Esophagus squamous epithelium (tissue), 5 donors: ENCODE measurements around the gene TM7SF3. TPM values are rescaled to one million over a fixed set of nuclear protein-coding genes. Genes with fewer than 3 reads are reported as not detected.
A peak's percentile ranks its signal among the peaks of the same experiment; 100 is the strongest.

Experiments
- DNase-seq: peaks from one replicate; lab custom pipeline; 2025; lab: John Stamatoyannopoulos, UW
- H3K27ac ChIP-seq, 4 donors: fragments of 200-600 bp; sonication (generic); one replicate each; pipeline ENCODE4 v1.5.1; 2016 to 2019; ENCODE audit warnings: mild to moderate bottlenecking in 1 of 4
- H3K27me3 ChIP-seq, 4 donors: fragments of 200-600 bp; sonication (generic); 1 replicate in 3 of 4; 2 replicates in 1 of 4; pipeline versions ENCODE4 v1.5.1 to v1.6.0; 2017 to 2021; ENCODE audit warnings: antibody characterized with exemption in 1 of 4
- H3K36me3 ChIP-seq, 3 donors: fragments of 200-600 bp; sonication (generic); one replicate each; pipeline ENCODE4 v1.5.1; 2016 to 2019
- H3K4me1 ChIP-seq, 3 donors: fragments of 200-600 bp; sonication (generic); one replicate each; pipeline ENCODE4 v1.5.1; 2017 to 2019
- H3K4me3 ChIP-seq, 4 donors: fragments of 200-600 bp; sonication (generic); 1 replicate in 3 of 4; 2 replicates in 1 of 4; pipeline ENCODE4 v1.5.1; 2016 to 2019; ENCODE audit warnings: mild to moderate bottlenecking in 2 of 4, moderate library complexity in 1 of 4
- H3K9me3 ChIP-seq, 3 donors: fragments of 200-600 bp; sonication (generic); one replicate each; pipeline ENCODE4 v1.5.1; 2016 to 2019
- POLR2A ChIP-seq, 4 donors: fragments of 450-650 bp; IDR thresholded peaks; one replicate each; pipeline ENCODE4 v1.6.1; 2017; ENCODE audit warnings: antibody characterized with exemption in 4 of 4, mild to moderate bottlenecking in 4 of 4, moderate library complexity in 3 of 4
- WGBS, 2 donors: methylation state at CpG; one replicate each; pipeline ENCODE4 v1.1.5; 2018; 5-methylcytosine and 5-hydroxymethylcytosine counted together
- intact Hi-C: fragments of 100-400 bp; cut with DNase I; formaldehyde crosslinking; loops from one replicate; pipeline ENCODE4 v1.15.0; 2022
- total RNA-seq, 4 donors: library from RNA; depleted of rRNA; stranded (reverse); fragments of >200 nt; gene quantifications; one replicate each; pipeline ENCODE4 v1.1.0, GENCODE V29; 2016
- TF ChIP-seq, protein P1 (sequence below), 6 experiments: fragments of 450-650 bp in 4 of 6; fragments of 200-600 bp in 2 of 6; sonication (generic) in 2 of 6; IDR thresholded peaks; one replicate each; pipeline ENCODE4 v1.5.1; 2016 to 2019; ENCODE audit warnings: antibody characterized with exemption in 6 of 6, mild to moderate bottlenecking in 4 of 6, moderate library complexity in 4 of 6
- donor health status: DM: yes; HTN: yes; CAD: no.

Gene TM7SF3, protein sequence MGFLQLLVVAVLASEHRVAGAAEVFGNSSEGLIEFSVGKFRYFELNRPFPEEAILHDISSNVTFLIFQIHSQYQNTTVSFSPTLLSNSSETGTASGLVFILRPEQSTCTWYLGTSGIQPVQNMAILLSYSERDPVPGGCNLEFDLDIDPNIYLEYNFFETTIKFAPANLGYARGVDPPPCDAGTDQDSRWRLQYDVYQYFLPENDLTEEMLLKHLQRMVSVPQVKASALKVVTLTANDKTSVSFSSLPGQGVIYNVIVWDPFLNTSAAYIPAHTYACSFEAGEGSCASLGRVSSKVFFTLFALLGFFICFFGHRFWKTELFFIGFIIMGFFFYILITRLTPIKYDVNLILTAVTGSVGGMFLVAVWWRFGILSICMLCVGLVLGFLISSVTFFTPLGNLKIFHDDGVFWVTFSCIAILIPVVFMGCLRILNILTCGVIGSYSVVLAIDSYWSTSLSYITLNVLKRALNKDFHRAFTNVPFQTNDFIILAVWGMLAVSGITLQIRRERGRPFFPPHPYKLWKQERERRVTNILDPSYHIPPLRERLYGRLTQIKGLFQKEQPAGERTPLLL
- total RNA-seq: 100 to 1,000 TPM in 1 of 4 donors, 10 to 100 TPM in 3; 58.2 to 122 (median 78.3) TPM

DNA sequence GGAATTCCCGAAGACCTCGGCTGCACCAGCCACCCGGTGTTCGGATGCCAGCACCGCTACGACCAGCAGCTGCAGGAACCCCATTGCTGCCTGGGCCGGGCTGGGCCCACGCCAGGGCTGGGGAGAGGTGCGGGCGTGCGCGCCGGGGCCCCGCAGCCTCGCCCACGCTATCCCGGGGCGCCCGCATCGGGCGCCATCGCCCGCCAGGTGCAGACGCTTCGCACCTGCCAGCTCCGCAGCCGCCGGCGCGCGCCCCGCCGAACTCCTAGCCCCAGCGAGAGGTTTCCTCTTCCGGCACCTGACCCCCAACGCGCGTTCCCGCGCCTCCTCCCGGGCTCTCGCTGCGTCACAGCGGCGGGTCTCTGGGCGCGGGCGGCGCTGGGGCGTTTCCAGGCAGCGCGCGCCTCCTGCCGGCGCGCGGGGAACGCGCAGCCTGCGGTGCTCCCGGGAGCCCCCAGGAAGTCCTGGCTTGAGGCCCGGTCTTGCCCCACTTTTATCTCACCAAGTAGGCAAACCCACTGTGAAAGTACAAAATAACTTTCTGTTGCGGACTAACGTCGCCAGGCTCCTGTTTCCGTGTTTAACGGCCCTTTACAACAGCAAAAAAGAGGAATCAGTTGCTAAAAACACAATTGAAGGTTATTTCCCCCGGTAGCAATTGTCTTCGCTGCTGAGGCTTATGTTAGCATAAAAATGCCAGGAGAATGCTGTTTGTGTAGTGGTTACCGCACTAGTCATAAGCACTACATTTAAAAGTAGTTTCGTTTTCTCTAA, at the start of gene TM7SF3:
TM7SF3 (minus strand) TSS at position 300 of the 774 bp plus-strand sequence; CDS start at position 84, 216 bp downstream.
- H3K27ac ChIP-seq: peak within 1 kb of the TSS; percentile 91 to 97 (median 94)
- H3K4me1 ChIP-seq: peaks cover 20 to 90% (median 27%) of the 10 kb centered on the region in 3 donors
- no peaks in the 10 kb centered on the region for H3K36me3 ChIP-seq
- no peaks in the 10 kb centered on the region for H3K27me3 ChIP-seq
- no peaks in the 10 kb centered on the region for H3K9me3 ChIP-seq
- peak within 1 kb of the TSS; percentile 76 to 92 (median 81) for H3K4me3 ChIP-seq
- WGBS, 2 donors: 1 to 3% methylated on average over 7 to 9 of the region's 71 CpGs
- peak; percentile 68 for DNase-seq
- TF ChIP-seq POLR2A (IDR thresholded peaks at IDR 0.05): peak in 2 of 4 donors; percentile 68 to 87
- TF ChIP-seq, protein P1, sequence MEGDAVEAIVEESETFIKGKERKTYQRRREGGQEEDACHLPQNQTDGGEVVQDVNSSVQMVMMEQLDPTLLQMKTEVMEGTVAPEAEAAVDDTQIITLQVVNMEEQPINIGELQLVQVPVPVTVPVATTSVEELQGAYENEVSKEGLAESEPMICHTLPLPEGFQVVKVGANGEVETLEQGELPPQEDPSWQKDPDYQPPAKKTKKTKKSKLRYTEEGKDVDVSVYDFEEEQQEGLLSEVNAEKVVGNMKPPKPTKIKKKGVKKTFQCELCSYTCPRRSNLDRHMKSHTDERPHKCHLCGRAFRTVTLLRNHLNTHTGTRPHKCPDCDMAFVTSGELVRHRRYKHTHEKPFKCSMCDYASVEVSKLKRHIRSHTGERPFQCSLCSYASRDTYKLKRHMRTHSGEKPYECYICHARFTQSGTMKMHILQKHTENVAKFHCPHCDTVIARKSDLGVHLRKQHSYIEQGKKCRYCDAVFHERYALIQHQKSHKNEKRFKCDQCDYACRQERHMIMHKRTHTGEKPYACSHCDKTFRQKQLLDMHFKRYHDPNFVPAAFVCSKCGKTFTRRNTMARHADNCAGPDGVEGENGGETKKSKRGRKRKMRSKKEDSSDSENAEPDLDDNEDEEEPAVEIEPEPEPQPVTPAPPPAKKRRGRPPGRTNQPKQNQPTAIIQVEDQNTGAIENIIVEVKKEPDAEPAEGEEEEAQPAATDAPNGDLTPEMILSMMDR (IDR thresholded peaks at IDR 0.05): peak; percentile 83 to 99 (median 98)
- intact Hi-C loops: no loop called here

DNA sequence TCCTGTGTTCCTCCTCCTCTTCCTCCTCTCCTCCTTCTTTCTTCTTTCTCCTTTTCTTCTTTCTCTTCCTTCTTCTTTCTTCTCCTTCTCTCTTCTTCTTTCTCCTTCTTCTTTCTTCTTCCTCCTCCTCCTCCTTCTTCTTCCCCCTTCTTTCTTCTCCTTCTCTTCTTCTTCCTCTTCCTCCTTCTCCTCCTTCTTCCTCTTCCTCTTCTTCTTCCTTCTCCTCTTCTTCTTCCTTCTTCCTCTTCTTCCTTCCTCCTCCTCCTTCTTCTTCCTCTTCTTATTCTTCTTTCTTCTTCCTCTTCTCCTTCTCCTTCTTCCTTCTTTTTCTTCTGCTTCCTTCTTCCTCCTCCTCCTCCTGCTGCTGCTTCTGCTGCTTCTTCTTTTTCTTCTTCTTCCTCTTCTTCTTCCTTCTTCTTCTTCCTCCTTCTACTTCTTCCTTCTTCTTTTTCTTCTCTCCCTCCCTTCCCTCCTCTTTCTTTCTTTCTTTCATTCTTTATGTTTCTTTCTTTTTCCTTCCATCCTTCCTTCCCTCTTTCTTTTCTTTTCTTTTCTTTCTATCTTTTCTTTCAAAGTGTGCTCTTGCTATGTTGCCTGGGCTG, 49.2 kb upstream of the TM7SF3 start:
- Histone ChIP-seq H3K9me3 (no peaks in the 10 kb centered on the region), H3K4me3 (no peak overlapping the region), H3K27me3 (no peaks in the 10 kb centered on the region), H3K27ac (no peak overlapping the region), H3K4me1 (peaks cover 0 to under 1% (median 0%) of the 10 kb centered on the region in 3 donors), H3K36me3 (peaks cover 0 to 8% (median 0%) of the 10 kb centered on the region in 3 donors)
- DNase-seq: no peak
- no peak for TF ChIP-seq POLR2A (IDR thresholded peaks at IDR 0.05)
- TF ChIP-seq, protein P1 (IDR thresholded peaks at IDR 0.05): no peak
- intact Hi-C loops: no loop called here

DNA sequence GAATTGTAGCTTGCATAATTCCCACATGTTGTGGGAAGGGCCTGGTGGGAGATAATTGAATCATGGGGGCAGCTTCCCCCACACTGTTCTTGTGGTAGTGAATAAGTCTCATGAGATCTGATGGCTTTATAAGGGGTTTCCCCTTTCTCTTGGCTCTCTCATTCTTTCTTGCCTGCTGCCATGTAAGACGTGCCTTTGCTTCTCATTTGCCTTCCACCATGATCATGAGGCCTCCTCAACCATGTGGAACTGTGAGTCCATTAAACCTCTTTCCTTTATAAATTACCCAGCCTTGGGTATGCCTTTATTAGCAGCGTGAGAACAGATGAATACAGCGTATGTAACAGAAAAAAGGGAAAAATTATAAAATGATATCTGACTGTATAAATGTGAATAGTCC, 47.1 kb upstream of the TM7SF3 start:
- H3K36me3 ChIP-seq: no peaks in the 10 kb centered on the region
- intact Hi-C loops: no loop called here
- DNase-seq: no peak

DNA sequence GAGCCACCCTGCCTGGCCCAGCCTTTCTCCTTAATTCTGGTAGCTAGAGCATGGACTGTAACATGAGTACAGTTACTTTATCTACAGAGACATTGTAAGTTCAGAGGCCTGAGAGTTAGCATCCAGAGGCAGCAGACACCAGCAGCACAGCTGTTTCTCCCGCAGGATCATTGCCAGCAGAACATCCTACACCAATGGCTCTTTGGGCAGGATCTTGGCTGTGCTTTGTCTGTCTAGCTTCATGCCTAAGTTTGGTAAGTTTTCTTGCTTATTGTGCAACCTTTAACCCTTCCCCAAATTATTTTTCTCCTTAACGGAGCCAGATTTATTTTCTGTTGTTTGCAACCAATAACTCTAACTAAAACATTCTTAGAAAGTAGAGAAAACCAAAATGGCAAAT, 46.6 kb upstream of the TM7SF3 start:
- intact Hi-C loops: no loop called here
- Histone ChIP-seq H3K27ac (no peak overlapping the region), H3K4me3 (no peak overlapping the region), H3K4me1 (peaks cover 0 to 21% (median 4%) of the 10 kb centered on the region in 3 donors), H3K9me3 (no peaks in the 10 kb centered on the region), H3K27me3 (no peaks in the 10 kb centered on the region), H3K36me3 (no peaks in the 10 kb centered on the region)
- DNase-seq: no peak
- WGBS, 2 donors: 91 to 92% methylated on average over 2 of the region's 2 CpGs
- TF ChIP-seq, protein P1 (IDR thresholded peaks at IDR 0.05): no peak
- no peak for TF ChIP-seq POLR2A (IDR thresholded peaks at IDR 0.05)

More for the DNA sequence above, 47.1 kb upstream of the TM7SF3 start:
- Histone ChIP-seq H3K4me1 (peaks cover 0 to 21% (median 4%) of the 10 kb centered on the region in 3 donors), H3K27ac (no peak overlapping the region), H3K27me3 (no peaks in the 10 kb centered on the region), H3K4me3 (no peak overlapping the region), H3K9me3 (no peaks in the 10 kb centered on the region)
- 40 to 79% methylated on average over 1 to 3 of the region's 3 CpGs for WGBS, 2 donors
- TF ChIP-seq POLR2A (IDR thresholded peaks at IDR 0.05): no peak
- TF ChIP-seq, protein P1 (IDR thresholded peaks at IDR 0.05): no peak
